HG03565 (cell line): ENCODE results near the gene BOLA2B.

Experiments
- ATAC-seq: cut with Tn5 transposase; IDR thresholded peaks from one replicate; pipeline ENCODE4 v1.9.1; 2021; ENCODE audit warnings: mild to moderate bottlenecking, moderate library complexity; ENCODE audit not compliant: unreplicated experiment

The BOLA2B gene

DNA sequence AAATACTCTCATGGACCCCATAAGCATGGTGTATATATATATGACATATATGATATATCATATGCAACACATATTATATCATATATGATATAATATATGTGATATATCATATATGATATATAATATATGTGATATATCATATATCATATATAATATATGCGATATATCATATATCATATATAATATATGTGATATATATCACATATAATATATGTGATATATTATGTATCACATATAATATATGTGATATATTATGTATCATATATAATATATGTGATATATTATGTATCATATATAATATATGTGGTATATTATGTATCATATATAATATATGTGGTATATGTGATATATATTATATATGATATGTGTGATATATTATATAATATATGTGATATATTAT lies 48.5 kb downstream of the BOLA2B start:
- ATAC-seq, result no peak

DNA sequence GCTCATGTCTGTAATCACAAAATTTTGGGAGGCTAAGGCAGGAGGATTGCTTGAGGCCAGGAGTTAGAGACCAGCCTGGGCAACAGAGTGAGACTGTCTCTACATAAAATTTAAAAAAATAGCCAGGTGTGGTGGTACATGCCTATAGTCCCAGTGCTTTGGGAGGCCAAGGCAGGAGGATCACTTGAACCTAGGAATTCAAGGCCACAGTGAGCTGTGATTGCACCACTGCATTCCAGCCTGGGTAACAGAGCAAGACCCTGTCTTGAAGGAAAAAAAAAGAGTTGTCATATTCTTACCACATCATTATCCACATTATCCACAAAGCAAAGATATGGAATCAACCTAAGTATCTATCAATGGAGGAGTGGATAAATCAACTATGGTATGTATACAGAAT lies 49.4 kb downstream of the BOLA2B start:
- no peak for ATAC-seq

DNA sequence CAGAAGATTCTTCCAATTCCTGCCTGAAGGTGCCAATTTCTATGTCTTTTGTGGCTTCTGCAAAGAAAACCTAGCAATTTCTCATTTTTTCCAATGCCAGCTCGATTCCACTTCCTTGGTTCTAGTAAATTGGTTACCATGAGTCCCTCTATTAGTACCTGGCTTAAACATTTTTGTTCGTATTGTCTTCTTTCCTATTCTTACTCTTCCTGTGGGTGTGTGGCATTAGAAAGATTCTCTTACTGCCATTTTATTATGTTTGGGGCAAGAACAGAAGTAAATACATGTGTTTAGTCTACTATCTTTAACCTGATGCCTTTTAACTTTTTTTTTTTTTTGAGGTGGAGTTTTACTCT lies 50.1 kb downstream of the BOLA2B start:
- ATAC-seq, result no peak
